Activated T-cell treated with anti-CD3 and anti-CD28 coated beads, Interleukin-2, amount 50 U/mL, for 4 hours (primary cell): ENCODE measurements around the gene THSD7A. TPM values are rescaled to one million over a fixed set of nuclear protein-coding genes. Genes with fewer than 3 reads are reported as not detected.

Experiments used
- ATAC-seq, 2 donors: fragments of 200-7000 bp; cut with Tn5 transposase; one replicate each; pipeline ENCODE4 v1.10.0; 2021
- DNase-seq: peaks from one replicate; pipeline ENCODE4 v3.0.0-alpha.2; 2020
- H3K27me3 Mint-ChIP-seq: one replicate; pipeline ENCODE4 v1.8.0; 2021; ENCODE audit warnings: low read depth, mixed read lengths
- H3K36me3 Mint-ChIP-seq: one replicate; pipeline ENCODE4 v1.8.0; 2022; ENCODE audit warnings: mixed read lengths; ENCODE audit not compliant: insufficient read depth
- H3K4me1 Mint-ChIP-seq: one replicate; pipeline ENCODE4 v1.8.0; 2021; ENCODE audit warnings: low read depth, mixed read lengths
- H3K4me3 Mint-ChIP-seq: one replicate; pipeline ENCODE4 v1.8.0; 2021; ENCODE audit warnings: mild to moderate bottlenecking, moderate library complexity, mixed read lengths
- H3K9me3 Mint-ChIP-seq: one replicate; pipeline ENCODE4 v1.8.0; 2021; ENCODE audit warnings: mixed read lengths
- total RNA-seq, 3 donors: library from RNA; stranded (reverse); gene quantifications; one replicate each; pipeline ENCODE4 v1.2.1, GENCODE V29; 2021

The THSD7A gene
- total RNA-seq, 3 donors from 2014 or later = not detected

GRCh38 chr7:11638011-11638774 is 193.8 kb downstream of the THSD7A start:
- Mint-ChIP-seq H3K27me3 (no peaks in the 10 kb centered on the region), H3K9me3 (no peaks in the 10 kb centered on the region), H3K36me3 (no peaks in the 10 kb centered on the region), H3K4me3 (no peak overlapping the region), H3K4me1 (no peaks in the 10 kb centered on the region)
- DNase-seq (no peak), ATAC-seq (no peak)

- H3K36me3 Mint-ChIP-seq = no peaks in the 10 kb centered on the region
- ATAC-seq = no peak
- no peak overlapping the region for H3K4me3 Mint-ChIP-seq
Measured at GRCh38 chr7:11636274-11636673, 195.7 kb downstream of the THSD7A start.

DNA sequence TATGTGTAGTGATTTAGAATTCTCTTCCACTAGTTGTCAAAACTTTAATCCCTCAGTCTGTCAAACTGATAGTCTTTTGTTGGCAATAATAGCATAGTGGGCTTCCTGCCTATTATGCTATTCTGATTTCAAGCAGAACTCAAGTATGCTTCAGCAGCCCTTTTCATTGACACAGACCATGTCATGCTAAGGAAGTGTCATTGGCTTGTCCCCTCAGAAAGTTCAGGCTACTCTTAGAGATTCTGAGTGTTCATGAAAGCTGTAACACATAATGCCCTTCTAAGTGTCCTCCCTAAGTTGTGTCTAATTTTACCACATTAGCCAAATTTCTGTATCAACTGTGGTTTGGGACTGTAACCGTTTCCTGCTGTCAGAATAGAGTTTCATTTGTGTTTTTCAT is 198.7 kb downstream of the THSD7A start:
- Mint-ChIP-seq H3K4me3 (no peak overlapping the region), H3K36me3 (no peaks in the 10 kb centered on the region)
- no peak for ATAC-seq

More at GRCh38 chr7:11636274-11636673, 195.7 kb downstream of the THSD7A start:
- H3K27me3 Mint-ChIP-seq = no peaks in the 10 kb centered on the region
- H3K9me3 Mint-ChIP-seq = no peaks in the 10 kb centered on the region
- no peak for DNase-seq
- H3K4me1 Mint-ChIP-seq = no peaks in the 10 kb centered on the region

GRCh38 chr7:11630355-11630754 is 201.6 kb downstream of the THSD7A start:
- H3K9me3 Mint-ChIP-seq = no peaks in the 10 kb centered on the region
- no peak for ATAC-seq
- H3K4me3 Mint-ChIP-seq = no peak overlapping the region
- no peaks in the 10 kb centered on the region for H3K4me1 Mint-ChIP-seq
- no peak for DNase-seq
- H3K27me3 Mint-ChIP-seq = no peaks in the 10 kb centered on the region
- H3K36me3 Mint-ChIP-seq = no peaks in the 10 kb centered on the region

More for the DNA sequence above, 198.7 kb downstream of the THSD7A start:
- Mint-ChIP-seq H3K9me3 (no peaks in the 10 kb centered on the region), H3K27me3 (no peaks in the 10 kb centered on the region), H3K4me1 (no peaks in the 10 kb centered on the region)
- DNase-seq = no peak

GRCh38 chr7:11625669-11626068 is 206.3 kb downstream of the THSD7A start:
- no peaks in the 10 kb centered on the region for H3K9me3 Mint-ChIP-seq
- no peak overlapping the region for H3K4me3 Mint-ChIP-seq
- DNase-seq = no peak
- H3K4me1 Mint-ChIP-seq = no peaks in the 10 kb centered on the region
- no peak for ATAC-seq
- H3K36me3 Mint-ChIP-seq = no peaks in the 10 kb centered on the region
- no peaks in the 10 kb centered on the region for H3K27me3 Mint-ChIP-seq

DNA sequence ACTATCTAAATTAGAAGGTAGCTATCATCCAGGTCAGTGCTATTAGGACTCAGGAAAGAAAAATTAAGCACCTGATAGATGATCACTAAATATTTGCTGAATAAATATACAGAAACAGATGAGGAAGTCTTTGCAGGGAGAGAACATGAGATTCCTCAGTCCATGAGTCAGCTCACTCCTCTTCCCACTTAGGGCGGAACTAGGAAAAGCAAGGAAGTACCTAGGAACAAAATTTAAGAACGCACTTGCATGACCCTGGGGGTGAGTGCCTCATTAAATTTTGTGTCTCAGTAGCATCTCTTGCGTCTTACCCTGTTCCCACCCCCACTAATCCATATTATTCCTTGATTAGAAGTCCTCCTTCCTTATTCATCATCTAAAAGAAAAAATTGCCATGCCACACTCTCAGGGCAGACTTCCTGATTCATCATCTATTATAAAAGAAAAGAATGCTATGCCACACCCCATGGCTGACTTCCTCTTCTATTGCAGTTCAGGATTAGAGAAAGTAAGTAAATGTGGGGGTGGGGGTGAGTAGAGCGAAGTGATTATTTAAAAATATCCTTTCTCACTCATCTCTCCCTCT is 208.8 kb downstream of the THSD7A start:
- Mint-ChIP-seq H3K27me3 (no peaks in the 10 kb centered on the region), H3K4me3 (no peak overlapping the region), H3K36me3 (no peaks in the 10 kb centered on the region), H3K9me3 (no peaks in the 10 kb centered on the region), H3K4me1 (no peaks in the 10 kb centered on the region)
- DNase-seq (no peak), ATAC-seq (no peak)

DNA sequence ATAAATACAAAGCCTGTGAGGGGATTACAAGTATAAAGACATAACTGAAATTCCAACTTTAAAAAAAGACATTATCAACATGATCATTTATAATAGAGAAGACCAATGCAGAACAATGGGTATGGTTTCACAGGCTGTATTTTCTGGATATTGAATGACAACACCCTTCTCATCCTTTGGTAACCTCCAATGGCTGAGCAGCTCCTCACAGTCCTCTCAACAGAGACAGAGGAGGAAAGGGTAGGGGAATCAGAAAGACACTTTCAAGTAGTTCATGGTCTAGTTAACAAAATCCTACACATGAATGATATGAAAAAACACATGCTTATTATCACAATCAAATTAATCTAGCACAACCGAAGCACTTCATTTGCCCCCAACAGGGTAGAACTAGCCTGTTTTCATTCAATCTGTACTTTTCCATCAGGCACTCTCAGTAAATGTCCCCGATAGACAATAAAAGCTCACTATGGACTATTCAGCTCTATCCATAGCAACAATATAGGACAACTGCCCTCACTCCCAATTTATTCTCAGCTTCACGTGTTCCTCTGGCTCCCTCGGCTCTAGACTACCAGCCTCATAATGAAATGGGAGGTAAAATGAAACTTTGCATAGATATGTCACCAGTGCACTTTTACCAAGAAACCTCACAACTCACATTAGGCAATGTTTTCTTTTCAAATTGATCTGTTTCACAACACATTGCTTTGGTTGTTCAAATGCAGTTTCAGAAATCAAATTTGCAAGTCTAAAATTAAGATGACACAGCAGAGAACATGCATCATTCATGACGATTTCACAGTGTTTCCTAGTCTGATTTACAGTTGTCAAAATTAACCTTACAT is 211.4 kb downstream of the THSD7A start:
- Mint-ChIP-seq H3K9me3 (no peaks in the 10 kb centered on the region), H3K27me3 (no peaks in the 10 kb centered on the region), H3K4me3 (no peak overlapping the region), H3K36me3 (no peaks in the 10 kb centered on the region), H3K4me1 (no peaks in the 10 kb centered on the region)
- DNase-seq (no peak), ATAC-seq (no peak)

DNA sequence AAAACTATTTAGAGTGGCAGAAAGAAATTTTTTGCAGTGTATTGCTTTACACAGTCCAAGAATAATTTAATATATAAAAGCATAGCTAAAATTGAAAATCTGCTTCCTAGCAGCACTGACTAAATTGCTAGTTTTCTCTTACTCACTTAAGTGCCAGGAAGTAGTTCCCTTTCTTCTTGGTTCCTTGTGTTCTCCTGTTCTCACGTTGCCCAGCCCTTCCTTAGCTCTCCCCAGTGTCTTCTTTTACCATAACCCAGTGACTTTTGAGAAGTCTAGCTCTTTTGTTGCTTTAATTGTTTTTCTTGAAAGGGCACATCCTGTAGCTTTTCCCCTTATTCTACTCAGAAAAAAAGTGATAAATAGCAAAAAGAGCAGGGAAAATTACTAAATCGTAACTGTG is 215.5 kb downstream of the THSD7A start:
- H3K9me3 Mint-ChIP-seq = no peaks in the 10 kb centered on the region
- H3K4me1 Mint-ChIP-seq = no peaks in the 10 kb centered on the region
- H3K36me3 Mint-ChIP-seq = no peaks in the 10 kb centered on the region
- no peak overlapping the region for H3K4me3 Mint-ChIP-seq
- H3K27me3 Mint-ChIP-seq = no peaks in the 10 kb centered on the region
- ATAC-seq = no peak
- no peak for DNase-seq

GRCh38 chr7:11615174-11615573 is 216.8 kb downstream of the THSD7A start:
- no peaks in the 10 kb centered on the region for H3K27me3 Mint-ChIP-seq
- DNase-seq (no peak), ATAC-seq (no peak)
- H3K4me3 Mint-ChIP-seq = no peak overlapping the region
- H3K36me3 Mint-ChIP-seq = no peaks in the 10 kb centered on the region
- no peaks in the 10 kb centered on the region for H3K9me3 Mint-ChIP-seq
- H3K4me1 Mint-ChIP-seq = no peaks in the 10 kb centered on the region

- Mint-ChIP-seq H3K4me1 (no peaks in the 10 kb centered on the region), H3K36me3 (no peaks in the 10 kb centered on the region), H3K4me3 (no peak overlapping the region), H3K27me3 (no peaks in the 10 kb centered on the region), H3K9me3 (no peaks in the 10 kb centered on the region)
- no peak for ATAC-seq
- no peak for DNase-seq
Measured at GRCh38 chr7:11613292-11613930, 218.6 kb downstream of the THSD7A start.

DNA sequence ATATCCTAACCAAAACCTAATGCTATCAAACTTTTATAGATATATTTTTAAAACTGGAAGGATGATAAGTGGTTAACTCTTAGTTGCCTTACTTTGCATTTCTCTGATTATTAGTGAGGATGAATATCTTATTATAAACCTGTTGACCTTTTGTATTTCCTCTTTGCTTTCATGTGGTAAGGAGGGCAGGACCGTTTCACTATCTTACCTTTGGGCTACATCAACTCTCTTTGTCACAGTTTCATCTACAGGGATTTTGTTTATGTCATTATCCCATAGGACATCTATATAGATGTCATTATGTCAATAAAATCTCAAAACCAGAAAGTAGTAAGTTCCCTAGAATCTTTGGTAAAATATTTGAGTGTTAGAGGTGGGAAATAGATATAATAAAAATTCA is 219.3 kb downstream of the THSD7A start:
- Mint-ChIP-seq H3K27me3 (no peaks in the 10 kb centered on the region), H3K4me1 (no peaks in the 10 kb centered on the region), H3K36me3 (no peaks in the 10 kb centered on the region), H3K9me3 (no peaks in the 10 kb centered on the region), H3K4me3 (no peak overlapping the region)
- ATAC-seq (no peak), DNase-seq (no peak)

GRCh38 chr7:11609096-11609670 is 222.8 kb downstream of the THSD7A start:
- H3K27me3 Mint-ChIP-seq = no peaks in the 10 kb centered on the region
- no peaks in the 10 kb centered on the region for H3K36me3 Mint-ChIP-seq
- no peak overlapping the region for H3K4me3 Mint-ChIP-seq
- DNase-seq (no peak), ATAC-seq (no peak)
- no peaks in the 10 kb centered on the region for H3K4me1 Mint-ChIP-seq
- H3K9me3 Mint-ChIP-seq = no peaks in the 10 kb centered on the region

GRCh38 chr7:11607686-11608085 is 224.3 kb downstream of the THSD7A start:
- no peaks in the 10 kb centered on the region for H3K9me3 Mint-ChIP-seq
- no peaks in the 10 kb centered on the region for H3K36me3 Mint-ChIP-seq
- DNase-seq (no peak), ATAC-seq (no peak)
- H3K4me3 Mint-ChIP-seq = no peak overlapping the region
- no peaks in the 10 kb centered on the region for H3K27me3 Mint-ChIP-seq
- no peaks in the 10 kb centered on the region for H3K4me1 Mint-ChIP-seq

DNA sequence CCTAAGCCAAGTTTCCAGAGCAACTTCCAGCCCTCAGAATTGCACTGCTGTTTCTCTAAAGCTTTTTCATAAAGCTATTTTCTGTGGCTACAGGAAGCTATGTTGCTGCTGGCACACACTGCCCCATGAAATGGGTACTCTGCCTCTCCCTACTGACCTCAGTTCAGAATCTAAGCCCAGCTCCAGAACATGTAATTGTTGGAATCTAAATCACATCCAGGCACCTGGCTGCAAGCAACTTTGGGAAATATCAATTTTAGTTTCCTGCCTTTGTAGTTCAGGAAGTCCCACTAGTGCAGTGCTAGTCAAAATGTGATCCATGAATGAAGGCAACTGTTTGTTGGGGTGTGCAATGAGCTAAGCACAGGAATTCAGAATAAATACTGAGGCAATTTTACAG is 226.2 kb downstream of the THSD7A start:
- Mint-ChIP-seq H3K9me3 (peaks cover 5% of the 10 kb centered on the region), H3K4me3 (no peak overlapping the region), H3K27me3 (no peaks in the 10 kb centered on the region), H3K4me1 (no peaks in the 10 kb centered on the region), H3K36me3 (no peaks in the 10 kb centered on the region)
- DNase-seq (no peak), ATAC-seq (no peak)
